Esophagus (tissue), 2 donors: ENCODE measurements around the gene ZNF652. TPM values are rescaled to one million over a fixed set of nuclear protein-coding genes. Genes with fewer than 3 reads are reported as not detected.

ENCODE experiments used
- H3K27ac ChIP-seq, 2 donors: one replicate each; pipeline ENCODE4 v1.5.1; 2013; ENCODE audit warnings: low read depth in 2 of 2, mild to moderate bottlenecking in 2 of 2, inconsistent platforms in 1 of 2, low read length in 1 of 2, moderate library complexity in 1 of 2
- H3K27me3 ChIP-seq, 2 donors: one replicate each; pipeline ENCODE4 v1.6.1; 2013; ENCODE audit warnings: low read length in 2 of 2, control low read depth in 1 of 2, mild to moderate bottlenecking in 1 of 2; ENCODE audit not compliant: insufficient read depth in 2 of 2, control insufficient read depth in 1 of 2
- H3K36me3 ChIP-seq, 2 donors: one replicate each; pipeline ENCODE4 v1.6.1; 2013; ENCODE audit warnings: low read length in 1 of 2; ENCODE audit not compliant: control insufficient read depth in 2 of 2, insufficient read depth in 2 of 2
- H3K4me1 ChIP-seq, 2 donors: one replicate each; pipeline ENCODE4 v1.6.1; 2013; ENCODE audit warnings: low read length in 1 of 2; ENCODE audit not compliant: control insufficient read depth in 2 of 2, insufficient read depth in 2 of 2
- H3K4me3 ChIP-seq, 2 donors: one replicate each; pipeline ENCODE4 v1.5.1; 2013; ENCODE audit warnings: low read length in 2 of 2, mild to moderate bottlenecking in 2 of 2, low read depth in 1 of 2, moderate library complexity in 1 of 2
- H3K9me3 ChIP-seq, 2 donors: one replicate each; pipeline ENCODE4 v1.6.1; 2013; ENCODE audit warnings: mild to moderate bottlenecking in 2 of 2, low read depth in 1 of 2, low read length in 1 of 2, moderate library complexity in 1 of 2; ENCODE audit not compliant: control insufficient read depth in 2 of 2, insufficient read depth in 1 of 2
- WGBS, 2 donors: extraction: QIAGEN DNeasy Blood & Tissue Kit; methylation state at CpG; one replicate each; pipeline ENCODE4 v1.1.7; 2013; 5-methylcytosine and 5-hydroxymethylcytosine counted together
- polyA plus RNA-seq, 2 donors: library from polyadenylated mRNA; stranded (reverse); fragments of 200-250 nt; gene quantifications; one replicate each; pipeline ENCODE4 v1.2.3, GENCODE V29; 2013
- donor health status: healthy with polysubstance abuse.
- donor health status: Bipolar disorder and iron deficiency.

Gene ZNF652
- polyA plus RNA-seq, 2 donors: 6.5 to 18.5 TPM

GRCh38 chr17:49349541-49349940 is 12.5 kb downstream of the ZNF652 start:
- no peaks in the 10 kb centered on the region for H3K9me3 ChIP-seq
- no peak overlapping the region for H3K27ac ChIP-seq
- no peak overlapping the region for H3K4me3 ChIP-seq
- no peaks in the 10 kb centered on the region for H3K4me1 ChIP-seq
- no peaks in the 10 kb centered on the region for H3K36me3 ChIP-seq
- H3K27me3 ChIP-seq: no peaks in the 10 kb centered on the region

- WGBS, 2 donors: 75 to 89% methylated on average over 5 of the region's 5 CpGs
- Histone ChIP-seq H3K27ac (no peak overlapping the region), H3K27me3 (no peaks in the 10 kb centered on the region), H3K9me3 (no peaks in the 10 kb centered on the region), H3K4me1 (no peaks in the 10 kb centered on the region), H3K36me3 (no peaks in the 10 kb centered on the region), H3K4me3 (no peak overlapping the region)
Observed at GRCh38 chr17:49344914-49345313, 17.1 kb downstream of the ZNF652 start.

GRCh38 chr17:49343273-49343672 is 18.8 kb downstream of the ZNF652 start:
- no peak overlapping the region for H3K4me3 ChIP-seq
- H3K36me3 ChIP-seq: no peaks in the 10 kb centered on the region
- H3K4me1 ChIP-seq: no peaks in the 10 kb centered on the region
- H3K27me3 ChIP-seq: no peaks in the 10 kb centered on the region
- H3K27ac ChIP-seq: no peak overlapping the region
- no peaks in the 10 kb centered on the region for H3K9me3 ChIP-seq
- 31% methylated on average over 3 of the region's 3 CpGs for WGBS, 2 donors

DNA sequence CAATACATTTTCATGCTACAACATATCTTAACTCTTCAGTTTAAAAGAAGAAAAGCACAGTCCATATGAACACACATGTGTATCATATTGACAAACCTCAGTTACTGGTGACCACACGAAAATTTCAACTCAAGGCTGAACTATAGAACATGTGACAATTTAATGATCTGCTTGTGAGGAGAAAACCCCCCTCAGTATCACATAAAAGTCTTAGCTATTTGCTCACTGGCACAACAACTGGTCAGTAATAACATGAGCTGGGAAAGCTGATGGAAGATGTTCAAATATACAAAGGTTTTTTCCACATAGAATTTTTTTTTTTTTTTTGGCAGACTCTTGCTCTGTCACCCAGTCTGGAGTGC is 19.5 kb downstream of the ZNF652 start:
- Histone ChIP-seq H3K27ac (no peak overlapping the region), H3K4me3 (no peak overlapping the region), H3K4me1 (no peaks in the 10 kb centered on the region), H3K27me3 (no peaks in the 10 kb centered on the region), H3K9me3 (no peaks in the 10 kb centered on the region), H3K36me3 (no peaks in the 10 kb centered on the region)
- WGBS, 2 donors: 3 to 28% methylated on average over 1 of the region's 1 CpG

GRCh38 chr17:49341356-49341755 is 20.7 kb downstream of the ZNF652 start:
- H3K4me3 ChIP-seq: no peak overlapping the region
- no peaks in the 10 kb centered on the region for H3K36me3 ChIP-seq
- WGBS, 2 donors: 48 to 64% methylated on average over 4 to 5 of the region's 5 CpGs
- H3K27me3 ChIP-seq: no peaks in the 10 kb centered on the region
- H3K9me3 ChIP-seq: no peaks in the 10 kb centered on the region
- H3K4me1 ChIP-seq: no peaks in the 10 kb centered on the region
- no peak overlapping the region for H3K27ac ChIP-seq

DNA sequence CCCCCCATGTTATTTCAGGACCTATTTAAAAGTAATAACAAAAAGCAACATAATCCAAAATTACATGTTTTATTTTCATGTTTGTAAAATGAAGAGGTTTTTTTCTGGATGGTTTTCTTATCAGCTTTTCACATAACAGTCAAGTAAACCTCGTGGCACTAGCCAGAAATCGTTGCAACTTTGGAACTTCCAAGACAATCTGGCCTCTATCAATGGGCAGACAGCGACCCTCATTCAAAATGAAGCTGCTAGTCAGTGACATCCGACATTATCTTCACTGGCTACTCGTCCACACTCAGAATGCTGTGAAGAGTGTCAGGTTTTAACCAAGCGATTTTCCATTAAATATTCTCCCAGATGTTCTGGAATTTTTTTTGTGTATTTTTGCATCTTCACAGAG is 22.7 kb downstream of the ZNF652 start:
- Histone ChIP-seq H3K9me3 (no peaks in the 10 kb centered on the region), H3K27me3 (no peaks in the 10 kb centered on the region), H3K4me3 (no peak overlapping the region), H3K27ac (no peak overlapping the region), H3K4me1 (no peaks in the 10 kb centered on the region), H3K36me3 (no peaks in the 10 kb centered on the region)
- WGBS, 2 donors: 83 to 87% methylated on average over 6 of the region's 6 CpGs

GRCh38 chr17:49338883-49339282 is 23.2 kb downstream of the ZNF652 start:
- H3K27me3 ChIP-seq: no peaks in the 10 kb centered on the region
- H3K4me3 ChIP-seq: no peak overlapping the region
- H3K4me1 ChIP-seq: no peaks in the 10 kb centered on the region
- H3K9me3 ChIP-seq: no peaks in the 10 kb centered on the region
- no peak overlapping the region for H3K27ac ChIP-seq
- H3K36me3 ChIP-seq: no peaks in the 10 kb centered on the region
- WGBS, 2 donors: 79 to 86% methylated on average over 4 of the region's 4 CpGs

DNA sequence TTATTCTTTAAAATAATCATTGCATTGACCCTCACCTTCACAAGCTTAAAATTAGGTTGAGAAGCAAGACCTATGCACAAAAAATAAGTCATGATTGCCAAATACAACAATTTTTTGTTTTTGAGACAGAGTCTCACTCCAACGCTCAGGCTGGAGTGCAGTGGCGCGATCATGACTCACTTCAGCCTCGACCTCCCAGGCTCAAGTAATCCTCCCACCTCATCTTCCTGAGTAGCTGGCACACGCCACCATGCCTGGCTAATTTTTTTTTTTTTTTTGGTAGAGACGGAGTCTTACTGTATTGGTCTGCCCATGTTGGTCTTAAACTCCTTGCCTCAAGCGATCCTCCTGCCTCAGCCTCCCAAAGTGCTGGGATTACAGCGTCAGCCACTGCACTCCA is 24.2 kb downstream of the ZNF652 start:
- H3K4me3 ChIP-seq: no peak overlapping the region
- H3K4me1 ChIP-seq: no peaks in the 10 kb centered on the region
- H3K27ac ChIP-seq: no peak overlapping the region
- H3K27me3 ChIP-seq: no peaks in the 10 kb centered on the region
- no peaks in the 10 kb centered on the region for H3K36me3 ChIP-seq
- H3K9me3 ChIP-seq: no peaks in the 10 kb centered on the region
- WGBS, 2 donors: 77 to 83% methylated on average over 8 of the region's 8 CpGs

DNA sequence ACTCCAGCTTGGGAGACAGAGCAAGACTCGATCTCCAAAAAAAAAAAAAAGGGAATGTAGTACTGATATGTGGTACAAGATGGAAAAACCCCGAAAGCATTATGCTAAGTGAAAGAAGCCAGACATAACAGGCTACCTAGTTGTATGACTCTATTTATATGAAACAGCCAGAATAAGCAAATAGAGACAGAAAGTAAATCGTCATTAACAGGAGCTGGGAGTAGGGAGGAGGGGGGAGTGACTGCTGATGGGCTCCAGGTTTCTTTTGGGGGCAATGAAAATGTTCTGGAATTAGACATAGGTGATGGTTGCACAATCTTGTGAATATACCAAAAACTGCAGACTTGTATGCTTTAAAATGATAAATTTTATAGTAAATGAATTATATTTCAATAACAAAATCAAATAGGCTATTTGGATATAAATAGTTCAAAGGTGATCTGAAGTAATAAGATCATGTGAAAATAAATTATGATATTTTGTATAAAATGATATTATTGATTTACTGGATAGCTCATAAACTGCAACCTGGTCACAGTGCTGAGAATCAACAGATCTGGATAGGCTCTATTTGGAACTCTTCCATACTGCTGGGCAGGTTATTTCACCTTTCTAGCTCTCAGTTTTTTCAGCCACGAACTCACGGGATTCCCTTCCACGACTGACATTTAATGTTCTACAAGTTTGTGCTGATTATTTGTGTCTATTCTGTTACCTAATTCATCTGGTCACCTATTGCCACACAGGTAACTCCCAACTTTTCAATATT is 27.1 kb downstream of the ZNF652 start:
- 63 to 64% methylated on average over 6 of the region's 6 CpGs for WGBS, 2 donors
- no peak overlapping the region for H3K27ac ChIP-seq
- no peaks in the 10 kb centered on the region for H3K27me3 ChIP-seq

DNA sequence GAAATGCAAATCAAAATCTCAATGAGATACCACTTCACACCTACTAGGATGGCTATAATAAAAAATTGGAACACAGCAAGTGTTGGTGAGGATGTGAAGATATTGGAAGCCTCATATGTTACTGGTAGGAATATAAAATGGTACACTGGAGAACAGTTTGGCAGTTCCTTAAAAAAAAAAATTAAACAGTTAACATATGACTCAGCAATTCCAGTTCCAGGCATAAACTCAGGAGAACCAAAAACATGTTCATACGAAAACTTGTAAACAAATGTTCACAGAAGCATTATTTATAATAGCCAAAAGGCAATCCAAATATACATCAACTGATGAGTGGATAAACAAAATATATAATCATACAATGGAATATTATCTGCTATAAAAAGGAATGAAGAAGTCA is 28.2 kb downstream of the ZNF652 start:
- no peaks in the 10 kb centered on the region for H3K4me1 ChIP-seq

More for the DNA sequence above, 27.1 kb downstream of the ZNF652 start:
- Histone ChIP-seq H3K36me3 (no peaks in the 10 kb centered on the region), H3K4me1 (no peaks in the 10 kb centered on the region), H3K9me3 (no peaks in the 10 kb centered on the region), H3K4me3 (no peak overlapping the region)

More for the DNA sequence above, 28.2 kb downstream of the ZNF652 start:
- H3K36me3 ChIP-seq: no peaks in the 10 kb centered on the region
- no peaks in the 10 kb centered on the region for H3K9me3 ChIP-seq
- no peak overlapping the region for H3K27ac ChIP-seq
- 18 to 36% methylated on average over 1 of the region's 1 CpG for WGBS, 2 donors
- H3K27me3 ChIP-seq: no peaks in the 10 kb centered on the region
- no peak overlapping the region for H3K4me3 ChIP-seq
